GM12873 (cell line): Measurements from ENCODE around the gene OPHN1.

Experiments
- CTCF ChIP-seq: IDR thresholded peaks from 2 replicates; pipeline ENCODE4 v1.5.1; 2012; ENCODE audit warnings: low read depth, mild to moderate bottlenecking, moderate library complexity, low read length, control low read depth; ENCODE audit not compliant: insufficient read depth; ENCODE audit errors: missing control alignments

The OPHN1 gene

DNA sequence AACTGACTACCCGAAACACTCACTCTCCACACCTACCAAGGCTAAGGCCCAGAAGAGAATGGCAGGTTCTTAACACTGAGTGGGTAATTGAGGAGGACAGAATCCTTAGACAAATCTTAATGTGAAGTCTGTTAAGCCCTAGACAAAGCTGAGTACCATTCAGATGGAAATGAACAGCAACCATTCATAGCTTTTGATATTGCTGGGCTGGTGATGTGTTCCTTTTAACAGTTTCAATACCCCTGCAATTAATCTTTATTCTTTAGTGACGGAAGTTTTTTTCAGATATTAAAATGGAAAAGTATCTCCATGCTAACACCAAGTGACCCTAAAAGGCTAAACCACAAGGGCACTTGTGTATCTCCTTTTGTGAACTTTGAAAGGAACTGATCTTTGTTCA is 334.9 kb downstream of the OPHN1 start:
- TF ChIP-seq CTCF: no peak

DNA sequence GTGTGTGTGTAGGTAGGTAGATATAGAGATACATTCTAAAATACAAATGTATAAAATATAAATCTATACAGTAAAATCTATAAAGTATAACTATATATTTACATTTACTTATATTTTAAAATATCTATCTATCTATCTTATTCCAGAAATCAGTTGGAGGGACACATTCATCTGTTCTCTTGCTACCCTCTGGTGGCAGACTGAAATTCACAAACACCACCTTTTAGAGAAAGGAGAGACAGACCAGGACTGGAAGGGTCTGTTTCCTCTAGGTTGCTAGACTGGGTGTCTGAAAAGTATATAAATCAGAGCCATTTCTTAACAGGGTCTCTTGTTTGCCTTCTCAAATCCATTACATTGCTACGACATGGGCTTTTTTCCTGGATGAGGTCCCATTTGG is 343.0 kb downstream of the OPHN1 start:
- no peak for TF ChIP-seq CTCF

GRCh38 chrX:68087526-68087925 is 345.8 kb downstream of the OPHN1 start:
- TF ChIP-seq CTCF: no peak

- no peak for TF ChIP-seq CTCF
Measured at GRCh38 chrX:68086709-68087108, 346.6 kb downstream of the OPHN1 start.

- no peak for TF ChIP-seq CTCF
Measured at GRCh38 chrX:68084765-68085164, 348.5 kb downstream of the OPHN1 start.

DNA sequence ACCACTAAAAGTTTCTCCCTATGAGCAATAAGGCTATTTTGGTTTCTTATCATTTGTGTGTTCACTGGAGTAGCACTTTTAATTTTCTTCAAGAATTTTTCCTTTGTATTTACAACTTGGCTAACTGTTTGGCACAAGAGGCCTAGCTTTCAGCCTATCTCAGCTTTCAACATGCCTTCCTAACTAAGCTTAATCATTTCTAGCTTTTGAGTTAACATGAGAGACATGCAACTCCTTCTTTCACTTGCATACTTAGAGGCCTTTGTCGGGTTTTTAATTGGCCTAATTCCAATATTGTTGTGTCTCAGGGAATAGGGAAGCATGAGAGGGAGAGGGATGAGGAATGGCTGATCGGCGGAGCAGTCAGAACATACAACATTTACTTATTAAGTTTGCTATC is 349.8 kb downstream of the OPHN1 start:
- TF ChIP-seq CTCF: no peak

GRCh38 chrX:68079961-68080360 is 353.3 kb downstream of the OPHN1 start:
- TF ChIP-seq CTCF: no peak

DNA sequence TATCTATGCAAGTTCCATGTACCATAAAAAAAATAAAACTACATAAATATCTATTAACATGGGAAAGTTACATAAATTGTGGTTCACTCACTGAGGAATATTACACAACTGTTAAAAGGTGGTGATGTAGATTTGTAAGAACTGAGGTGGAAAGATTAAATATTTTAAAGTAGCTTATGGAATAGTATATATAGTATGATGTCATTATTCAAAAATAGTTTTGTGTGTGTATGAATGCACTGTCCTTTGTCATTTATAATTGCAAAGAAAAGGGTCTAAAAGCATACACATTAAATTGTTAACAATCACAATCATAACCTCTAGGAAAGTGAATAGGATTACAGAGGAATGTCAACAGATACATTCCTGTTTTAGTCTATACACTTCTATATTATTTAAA is 355.9 kb downstream of the OPHN1 start:
- TF ChIP-seq CTCF: no peak
